HepG2 (cell line): ENCODE data around the gene BTN1A1. TPM values are rescaled to one million over a fixed set of nuclear protein-coding genes. Genes with fewer than 3 reads are reported as not detected.

Source experiments
- AGO1 ChIP-seq: fragments of 200-400 bp; formaldehyde crosslinking; IDR thresholded peaks from 2 replicates; pipeline ENCODE4 v1.6.1; 2017; ENCODE audit warnings: mild to moderate bottlenecking, low read depth, low read length, moderate library complexity; ENCODE audit not compliant: poor library complexity, severe bottlenecking
- ATF2 ChIP-seq: sonication (generic); formaldehyde crosslinking; IDR thresholded peaks from 2 replicates; pipeline ENCODE4 v1.4.0; 2020; ENCODE audit warnings: missing genetic modification reagents
- ATF5 ChIP-seq: sonication (generic); formaldehyde crosslinking; IDR thresholded peaks from 2 replicates; pipeline ENCODE4 v1.4.0; 2020; ENCODE audit warnings: mild to moderate bottlenecking, low read depth, missing genetic modification reagents
- FOXM1 ChIP-seq: sonication (generic); formaldehyde crosslinking; IDR thresholded peaks from 2 replicates; pipeline ENCODE4 v1.5.0; 2020; ENCODE audit warnings: missing genetic modification reagents
- HNF1A ChIP-seq, 2 experiments: sonication (generic) in 1 of 2; formaldehyde crosslinking in 1 of 2; IDR thresholded peaks; 2 replicates each; pipeline versions ENCODE4 v1.4.0 to v1.6.1; 2016 to 2020; ENCODE audit warnings: borderline replicate concordance in 1 of 2, low read depth in 1 of 2, mild to moderate bottlenecking in 1 of 2, missing genetic modification reagents in 1 of 2
- HOMEZ ChIP-seq: IDR thresholded peaks from 2 replicates; pipeline ENCODE4 v1.6.1; 2016; ENCODE audit warnings: low read depth
- KAT7 ChIP-seq: IDR thresholded peaks from 2 replicates; pipeline ENCODE4 v1.6.1; 2018; ENCODE audit warnings: borderline replicate concordance, missing compliant biosample characterization
- NCOA1 ChIP-seq: sonication (generic); formaldehyde crosslinking; IDR thresholded peaks from 2 replicates; pipeline ENCODE4 v1.9.0; 2021; ENCODE audit warnings: missing genetic modification reagents
- NFE2L2 ChIP-seq: fragments of 150-350 bp; IDR thresholded peaks from 2 replicates; pipeline ENCODE4 v1.6.1; 2014; ENCODE audit warnings: low read length
- RCOR2 ChIP-seq: IDR thresholded peaks from 2 replicates; pipeline ENCODE4 v1.6.1; 2016; ENCODE audit warnings: missing biosample characterization, missing genetic modification reagents
- RELA ChIP-seq: sonication (generic); formaldehyde crosslinking; IDR thresholded peaks from 2 replicates; pipeline ENCODE4 v1.4.0; 2020; ENCODE audit warnings: missing genetic modification reagents
- RNF219 ChIP-seq: sonication (generic); formaldehyde crosslinking; IDR thresholded peaks from 2 replicates; pipeline ENCODE4 v1.5.0; 2020; ENCODE audit warnings: mild to moderate bottlenecking, missing genetic modification reagents
- TFDP2 ChIP-seq: sonication (generic); formaldehyde crosslinking; IDR thresholded peaks from 2 replicates; pipeline ENCODE4 v1.4.0; 2020; ENCODE audit warnings: missing genetic modification reagents
- THAP11 ChIP-seq: IDR thresholded peaks from 2 replicates; pipeline ENCODE4 v1.6.1; 2016; ENCODE audit warnings: missing biosample characterization, missing genetic modification reagents
- ZFAT ChIP-seq: sonication (generic); formaldehyde crosslinking; conservative IDR thresholded peaks from 2 replicates; pipeline ENCODE4 v1.8.1; 2023; ENCODE audit warnings: missing genetic modification reagents, inconsistent platforms
- ZNF496 ChIP-seq: sonication (generic); formaldehyde crosslinking; IDR thresholded peaks from 2 replicates; pipeline ENCODE4 v1.8.1; 2023; ENCODE audit warnings: mild to moderate bottlenecking, moderate library complexity, missing genetic modification reagents; ENCODE audit not compliant: insufficient replicate concordance
- ZNF543 ChIP-seq: sonication (generic); formaldehyde crosslinking; IDR thresholded peaks from 2 replicates; pipeline ENCODE4 v1.4.0; 2020; ENCODE audit warnings: mild to moderate bottlenecking, missing genetic modification reagents
- ZNF83 ChIP-seq: sonication (generic); formaldehyde crosslinking; IDR thresholded peaks from 2 replicates; pipeline ENCODE4 v1.4.0; 2020; ENCODE audit warnings: missing genetic modification reagents, mild to moderate bottlenecking, borderline replicate concordance
- ZSCAN9 ChIP-seq: IDR thresholded peaks from 2 replicates; pipeline ENCODE4 v1.6.1; 2016; ENCODE audit warnings: borderline replicate concordance
- polyA plus RNA-seq, 8 experiments: library from polyadenylated mRNA; depleted of rRNA in 3 of 8; stranded (reverse) in 7 of 8; unstranded in 1 of 8; fragments of >200 nt; fragmentation: Illumina TruSeq in 4 of 8; extraction: Trizol in 4 of 8; gene quantifications; 2 replicates each; pipeline versions ENCODE4 v1.2.1 to v1.2.3, GENCODE V29; 2011 to 2016; ENCODE audit warnings: low read depth in 4 of 8, missing spikeins in 1 of 8, mixed read lengths in 1 of 8; ENCODE audit not compliant: insufficient read depth in 1 of 8
- total RNA-seq, 5 experiments: library from RNA; depleted of rRNA; stranded (reverse); fragments of >200 nt; fragmentation: Illumina TruSeq; extraction: Trizol; gene quantifications; 2 replicates each; pipeline ENCODE4 v1.2.3, GENCODE V29; 2016; ENCODE audit warnings: low read depth in 1 of 5

BTN1A1 gene
- total and polyA plus RNA-seq, 2 of the 13 experiments (the other 11 are each of a cell fraction or from before 2014, with no cell fraction given): 0.04 TPM; not detected in 1

- TF ChIP-seq TFDP2 (CRISPR knock-in tag) (0 out of 2 replicates have a peak, but pooled peaks have one; percentile 23), RCOR2 (CRISPR knock-in tag) (peak; percentile 72; the same call in 1 of the 2 replicates), HNF1A (IDR thresholded peaks at IDR 0.05; ENCODE audit: low read depth) (peak; percentile 52; the same call in 1 of the 2 replicates), HNF1A (CRISPR knock-in tag; IDR thresholded peaks at IDR 0.05; ENCODE audit: borderline replicate concordance) (peak; percentile 22; the same call in 1 of the 2 replicates), NCOA1 (CRISPR knock-in tag) (no peak), ZNF496 (CRISPR knock-in tag) (no peak), NFE2L2 (no peak), ZNF543 (0 out of 2 replicates have a peak, but pooled peaks have one; percentile 47), ATF2 (no peak), RELA (no peak), RNF219 (CRISPR knock-in tag) (no peak), ZSCAN9 (CRISPR knock-in tag) (no peak), AGO1 (no peak), ZNF83 (CRISPR knock-in tag) (no peak), ZFAT (CRISPR knock-in tag) (no peak), THAP11 (CRISPR knock-in tag) (peak; percentile 16; the same call in 1 of the 2 replicates), KAT7 (CRISPR knock-in tag) (no peak; the same call in 1 of the 2 replicates), FOXM1 (CRISPR knock-in tag) (no peak), HOMEZ (CRISPR knock-in tag) (no peak), ATF5 (CRISPR knock-in tag) (no peak)
Observed at GRCh38 chr6:26553264-26553634, 53.1 kb downstream of the BTN1A1 start (continued).
